ACC112 (cell line): Measurements from ENCODE around the gene GTPBP10.

Source experiments
- H2AFZ ChIP-seq: fragments of 200-600 bp; sonication (generic); one replicate; pipeline ENCODE4 v1.6.0; 2017; ENCODE audit warnings: antibody characterized with exemption, low read length; ENCODE audit not compliant: unreplicated experiment
- H3K27ac ChIP-seq: fragments of 200-600 bp; sonication (generic); 2 replicates; pipeline ENCODE4 v1.5.1; 2014; ENCODE audit warnings: low read depth, mild to moderate bottlenecking, antibody characterized with exemption, low read length, moderate library complexity
- H3K27me3 ChIP-seq: fragments of 200-600 bp; sonication (generic); 2 replicates; pipeline ENCODE4 v1.6.1; 2014; ENCODE audit warnings: mild to moderate bottlenecking, antibody characterized with exemption, low read length, moderate library complexity, mixed read lengths; ENCODE audit not compliant: insufficient read depth
- H3K36me3 ChIP-seq: fragments of 200-600 bp; sonication (generic); 2 replicates; pipeline ENCODE4 v1.6.1; 2016; ENCODE audit warnings: mild to moderate bottlenecking, antibody characterized with exemption, low read length, moderate library complexity, mixed read lengths; ENCODE audit not compliant: insufficient read depth
- H3K4me1 ChIP-seq: fragments of 200-600 bp; sonication (generic); one replicate; pipeline ENCODE4 v1.6.1; 2016; ENCODE audit warnings: low read length, mixed read lengths; ENCODE audit not compliant: insufficient read depth, unreplicated experiment, control insufficient read depth
- H3K4me3 ChIP-seq: fragments of 200-600 bp; sonication (generic); 2 replicates; pipeline ENCODE4 v1.5.1; 2014; ENCODE audit warnings: mild to moderate bottlenecking, low read depth, low read length
- H3K79me2 ChIP-seq: fragments of 200-600 bp; sonication (generic); one replicate; pipeline ENCODE4 v1.6.0; 2016; ENCODE audit warnings: low read length; ENCODE audit not compliant: control insufficient read depth, unreplicated experiment, insufficient read depth

The GTPBP10 gene

DNA sequence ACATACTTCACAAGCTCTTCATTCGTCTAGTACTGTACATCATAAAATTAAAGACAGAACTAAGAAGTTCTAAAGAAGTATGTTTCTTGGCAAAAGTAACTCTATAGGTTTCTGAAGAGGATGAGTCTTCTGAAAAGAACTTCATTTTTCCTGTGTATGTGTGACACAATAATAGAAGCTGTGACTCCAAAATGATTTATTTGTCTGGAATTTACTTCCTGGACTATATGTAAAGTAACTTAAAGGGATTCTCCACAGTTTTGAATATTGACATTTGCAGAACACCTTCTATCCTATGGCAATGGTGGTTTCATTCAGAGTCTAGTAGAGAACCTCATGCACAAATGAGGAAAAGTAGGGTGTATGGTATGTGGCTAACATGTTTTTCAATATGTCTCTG is 36.9 kb downstream of the GTPBP10 start:
- peaks cover 5% of the 10 kb centered on the region for H3K79me2 ChIP-seq
- peak overlapping the region; percentile 99 for H3K27ac ChIP-seq
- H3K4me3 ChIP-seq = peak overlapping the region; percentile 39
- no peak overlapping the region for H2AFZ ChIP-seq
- H3K27me3 ChIP-seq = no peaks in the 10 kb centered on the region
- H3K4me1 ChIP-seq = peaks cover 51% of the 10 kb centered on the region
- H3K36me3 ChIP-seq = peaks cover 39% of the 10 kb centered on the region

DNA sequence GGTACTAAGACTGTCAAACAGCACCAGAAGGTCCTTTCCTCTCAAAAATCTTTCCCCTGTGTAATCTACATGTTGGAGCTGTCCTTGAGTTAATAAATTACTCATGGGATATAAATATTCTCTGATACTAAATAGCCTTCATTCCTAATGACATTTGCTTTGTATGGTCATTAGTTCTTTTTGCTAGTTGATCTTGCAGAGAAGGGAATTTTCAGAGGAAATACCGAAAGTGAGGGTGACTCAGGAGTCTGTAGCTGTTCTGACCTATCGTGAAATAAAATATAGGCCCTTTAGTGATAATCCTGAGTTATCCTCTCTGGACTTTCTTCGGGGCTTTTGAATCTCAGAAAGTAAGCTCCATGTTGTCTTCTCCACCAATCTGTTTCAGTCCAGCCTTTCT is 37.3 kb downstream of the GTPBP10 start:
- H3K36me3 ChIP-seq = peaks cover 35% of the 10 kb centered on the region
- peaks cover 54% of the 10 kb centered on the region for H3K4me1 ChIP-seq
- H3K79me2 ChIP-seq = peaks cover 5% of the 10 kb centered on the region
- H3K27ac ChIP-seq = peak overlapping the region; percentile 99
- peak overlapping the region; percentile 39 for H3K4me3 ChIP-seq
- no peaks in the 10 kb centered on the region for H3K27me3 ChIP-seq
- H2AFZ ChIP-seq = peak overlapping the region; percentile 76

DNA sequence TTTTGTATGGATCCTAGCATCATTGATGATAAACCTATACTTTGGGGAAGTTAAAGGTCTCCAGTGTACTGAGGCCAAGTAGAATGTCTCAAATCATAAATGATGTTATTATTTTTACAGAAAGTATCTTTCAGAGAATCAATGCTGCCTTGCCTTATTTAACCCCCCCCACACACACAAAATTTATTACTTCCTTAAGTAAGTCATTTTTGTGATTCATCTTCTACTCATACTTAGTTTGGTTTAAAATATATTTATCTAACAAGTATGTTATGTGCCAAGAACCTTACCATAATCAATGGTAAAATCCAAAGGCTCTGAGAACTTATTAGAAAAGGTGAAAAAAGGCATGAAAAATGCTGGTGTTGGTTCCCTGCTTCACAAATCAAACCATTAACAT is 37.9 kb downstream of the GTPBP10 start:
- Histone ChIP-seq H3K36me3 (peaks cover 33% of the 10 kb centered on the region), H3K27me3 (no peaks in the 10 kb centered on the region), H3K79me2 (peaks cover 5% of the 10 kb centered on the region), H2AFZ (peak overlapping the region; percentile 76), H3K4me3 (peak overlapping the region; percentile 43), H3K27ac (peak overlapping the region; percentile 99), H3K4me1 (peaks cover 54% of the 10 kb centered on the region)

DNA sequence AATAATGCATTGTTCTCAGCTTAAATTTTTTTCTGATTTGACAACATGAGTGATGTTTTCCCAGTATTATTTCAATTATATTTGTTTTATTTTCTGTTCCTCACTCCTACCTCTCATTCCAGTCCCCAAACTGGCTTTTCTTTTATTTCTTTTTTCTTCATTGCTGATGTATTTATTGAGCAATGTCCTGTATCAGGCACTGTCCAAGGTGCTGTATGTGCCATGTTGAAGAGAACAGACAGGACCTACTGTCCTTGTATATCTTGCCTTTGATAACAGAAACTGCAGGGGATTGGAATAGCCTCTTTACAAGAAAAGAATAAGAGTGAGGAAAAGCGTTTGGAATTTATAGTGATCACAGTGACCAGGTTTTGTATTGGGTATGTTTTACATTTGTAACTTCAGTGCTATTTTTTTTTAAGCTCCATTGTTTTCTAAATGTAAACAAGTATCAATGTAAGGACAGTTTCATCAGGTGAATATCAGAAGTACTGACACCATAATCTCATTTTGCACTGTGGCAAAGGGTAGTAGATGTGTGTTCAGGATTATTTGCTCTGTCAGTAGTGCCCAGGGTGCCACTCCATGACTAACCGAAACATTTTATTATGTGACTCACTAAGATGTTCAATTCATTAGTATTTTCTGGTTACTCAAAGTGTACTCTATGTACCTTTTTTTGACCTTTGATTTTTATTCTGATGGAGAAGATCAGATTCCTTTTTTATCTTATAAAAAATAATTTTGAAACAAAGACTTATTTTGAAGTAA is 41.1 kb downstream of the GTPBP10 start:
- Histone ChIP-seq H3K36me3 (peaks cover 22% of the 10 kb centered on the region), H3K27ac (peak overlapping the region; percentile 1; the same call in 1 of the 2 replicates), H3K79me2 (no peaks in the 10 kb centered on the region), H3K4me1 (peaks cover 41% of the 10 kb centered on the region), H3K4me3 (peak overlapping the region; percentile 5; the same call in 1 of the 2 replicates), H2AFZ (no peak overlapping the region), H3K27me3 (no peaks in the 10 kb centered on the region)

DNA sequence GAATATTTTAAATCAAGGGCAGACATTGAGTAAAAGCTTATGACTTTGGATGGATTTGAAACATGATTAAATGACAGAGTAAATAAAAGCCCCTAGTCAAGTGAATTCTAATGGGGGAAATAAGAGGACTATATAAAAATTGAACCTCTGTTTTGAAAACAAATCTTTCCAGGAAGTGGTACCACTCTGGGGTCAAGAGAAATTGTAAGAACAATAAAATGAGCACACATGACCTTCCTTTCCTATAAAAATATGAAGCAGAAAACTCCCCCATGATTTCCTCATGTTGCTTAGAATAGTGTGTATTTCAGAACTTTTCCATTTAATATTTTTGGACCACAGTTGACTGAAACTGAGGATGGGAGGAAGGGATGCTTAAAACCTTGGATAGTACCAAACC is 44.4 kb downstream of the GTPBP10 start:
- H3K79me2 ChIP-seq = no peaks in the 10 kb centered on the region
- H3K36me3 ChIP-seq = peaks cover 28% of the 10 kb centered on the region
- H2AFZ ChIP-seq = no peak overlapping the region
- H3K4me1 ChIP-seq = peaks cover 14% of the 10 kb centered on the region
- no peak overlapping the region for H3K27ac ChIP-seq
- H3K4me3 ChIP-seq = no peak overlapping the region
- H3K27me3 ChIP-seq = no peaks in the 10 kb centered on the region

DNA sequence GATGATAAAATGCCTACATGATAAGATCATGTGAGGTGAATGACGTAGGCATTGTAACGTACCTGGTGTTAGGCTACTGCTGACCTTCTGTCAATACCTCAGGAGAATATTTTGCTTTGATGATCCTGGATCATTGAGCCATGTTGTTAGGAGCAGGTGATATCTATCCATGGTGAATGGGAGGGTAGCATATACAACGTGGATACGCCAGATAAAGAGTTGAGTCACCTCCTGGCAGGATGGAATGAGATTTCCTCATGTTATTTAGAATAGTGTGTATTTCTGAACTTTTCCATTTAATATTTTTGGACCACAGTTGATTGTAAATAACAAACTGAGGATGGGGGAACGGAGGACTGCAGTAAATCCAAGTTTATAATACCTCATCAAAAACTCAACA is 45.0 kb downstream of the GTPBP10 start:
- Histone ChIP-seq H3K27me3 (no peaks in the 10 kb centered on the region), H3K4me3 (no peak overlapping the region), H3K4me1 (peaks cover 14% of the 10 kb centered on the region), H2AFZ (no peak overlapping the region), H3K79me2 (no peaks in the 10 kb centered on the region), H3K36me3 (peaks cover 24% of the 10 kb centered on the region), H3K27ac (no peak overlapping the region)

DNA sequence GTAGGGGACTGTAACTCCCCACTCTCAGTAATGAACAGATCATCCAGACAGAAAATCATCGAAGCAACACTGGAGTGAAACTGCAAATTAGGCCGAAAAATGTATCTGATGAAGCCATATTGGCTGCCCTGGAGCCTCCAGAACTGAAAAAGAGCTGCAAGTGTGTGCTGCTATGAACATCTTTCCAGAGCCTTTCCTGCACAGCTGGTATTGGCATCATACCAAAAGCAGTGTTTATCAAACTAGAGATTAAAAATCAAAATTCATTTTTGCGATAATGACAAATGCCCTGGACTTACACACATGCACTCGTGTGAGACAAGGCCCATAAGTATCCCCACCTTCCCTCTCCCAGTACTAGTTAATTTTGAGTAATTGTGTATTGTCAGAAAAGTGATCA is 49.9 kb downstream of the GTPBP10 start:
- no peak overlapping the region for H2AFZ ChIP-seq
- H3K4me3 ChIP-seq = no peak overlapping the region
- peaks cover 19% of the 10 kb centered on the region for H3K36me3 ChIP-seq
- peaks cover 1% of the 10 kb centered on the region for H3K4me1 ChIP-seq
- no peak overlapping the region for H3K27ac ChIP-seq
- H3K27me3 ChIP-seq = no peaks in the 10 kb centered on the region
- no peaks in the 10 kb centered on the region for H3K79me2 ChIP-seq

DNA sequence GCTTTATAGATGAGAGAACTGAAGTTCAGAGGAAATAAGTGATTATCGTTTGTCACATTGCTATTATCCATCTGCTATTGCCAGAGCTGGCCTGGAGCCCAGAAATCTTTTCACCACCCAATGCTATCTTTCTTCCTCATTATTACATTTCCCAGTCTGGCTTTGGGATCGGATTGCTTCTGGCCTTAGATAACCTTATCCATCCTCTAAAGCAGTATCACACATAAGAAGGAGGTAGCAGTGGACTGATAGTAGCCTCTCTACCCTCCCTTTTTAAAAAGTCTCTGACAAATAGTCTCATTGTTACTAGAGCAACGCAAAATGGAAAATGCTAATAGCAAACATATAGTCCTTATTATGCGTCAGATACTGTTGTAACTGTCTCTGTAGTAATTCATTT is 55.5 kb downstream of the GTPBP10 start:
- Histone ChIP-seq H3K79me2 (peaks cover 27% of the 10 kb centered on the region), H3K36me3 (peaks cover 7% of the 10 kb centered on the region), H2AFZ (peak overlapping the region; percentile 78), H3K4me3 (peak overlapping the region; percentile 20; the same call in 1 of the 2 replicates), H3K27me3 (no peaks in the 10 kb centered on the region), H3K27ac (peak overlapping the region; percentile 99), H3K4me1 (peaks cover 23% of the 10 kb centered on the region)

DNA sequence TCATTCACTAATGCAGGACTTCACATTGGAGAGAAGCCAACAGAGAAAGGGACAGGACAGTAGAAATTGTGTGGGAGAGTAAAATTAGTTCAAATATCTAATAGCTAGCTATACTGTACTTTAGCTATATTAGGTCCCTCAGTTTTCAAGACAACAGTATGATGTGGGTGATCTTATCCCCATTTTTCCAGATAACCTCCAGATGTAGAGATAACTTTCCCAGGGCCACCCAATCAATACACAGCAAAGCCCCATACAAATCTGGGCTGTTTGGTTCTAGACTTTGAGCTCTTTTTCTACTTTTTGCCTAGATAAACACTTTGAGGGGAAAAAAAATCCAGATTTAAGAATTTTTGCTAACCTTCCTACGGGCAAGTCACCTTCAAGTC is 56.3 kb downstream of the GTPBP10 start:
- Histone ChIP-seq H3K36me3 (peaks cover 15% of the 10 kb centered on the region), H3K27ac (peak overlapping the region; percentile 99), H3K4me1 (peaks cover 23% of the 10 kb centered on the region), H3K27me3 (no peaks in the 10 kb centered on the region), H3K79me2 (peaks cover 35% of the 10 kb centered on the region), H2AFZ (peak overlapping the region; percentile 98), H3K4me3 (peak overlapping the region; percentile 93)

DNA sequence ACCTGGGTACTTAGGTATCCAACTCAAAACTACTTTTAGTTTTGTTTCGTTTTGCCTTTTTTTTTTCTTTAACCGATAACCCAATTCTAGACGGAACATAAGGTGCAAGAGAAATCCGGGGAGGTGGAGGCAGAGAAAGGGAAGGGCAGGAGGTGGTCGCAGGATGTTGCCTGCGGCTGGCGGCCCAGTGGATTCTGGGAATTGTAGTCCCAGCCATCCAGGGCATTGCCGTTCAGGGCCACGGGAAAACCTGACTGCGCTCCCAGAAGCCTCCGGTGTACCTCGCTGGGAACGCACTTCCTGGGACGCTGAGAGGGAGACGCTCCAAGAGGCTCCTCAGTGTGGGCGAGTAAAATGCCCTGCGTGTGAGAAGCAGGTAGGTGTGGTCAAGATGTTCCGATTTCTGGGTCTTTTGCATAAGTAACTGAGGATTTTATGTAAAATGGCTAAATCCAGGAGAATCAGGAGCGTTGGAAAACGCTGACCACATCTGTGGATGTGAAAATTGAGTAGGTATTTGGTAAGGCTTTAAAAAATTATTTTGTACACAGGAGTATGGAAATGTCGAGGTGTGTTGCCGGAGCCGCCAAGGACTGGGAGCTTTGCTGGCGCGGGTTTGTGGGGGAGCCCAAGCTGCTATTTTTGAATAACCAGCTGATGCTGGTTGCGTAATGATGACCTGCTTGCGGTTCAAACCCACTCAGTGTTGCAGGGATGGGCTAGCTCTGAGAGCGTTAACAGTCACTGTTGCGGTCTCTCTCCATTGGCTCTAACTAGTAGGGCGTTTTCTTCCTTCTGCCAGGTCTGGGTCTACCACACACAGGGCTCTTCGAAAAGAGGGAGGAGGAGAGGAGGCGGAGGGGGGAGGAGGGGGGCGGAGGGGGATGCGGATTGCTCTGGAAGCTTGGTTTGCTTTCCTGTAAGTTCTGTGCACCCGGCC is 56.9 kb downstream of the GTPBP10 start, which contains the start of gene CLDN12:
Gene CLDN12, plus strand, starts transcription at position 288 of the 940 bp plus-strand sequence. CDS start 9,216 bp downstream, outside the sequence.
- H2AFZ ChIP-seq = peak within 1 kb of the TSS; percentile 98
- H3K4me3 ChIP-seq = peak within 1 kb of the TSS; percentile 93
- peaks cover 23% of the 10 kb centered on the region for H3K4me1 ChIP-seq
- peak within 1 kb of the TSS; percentile 99 for H3K27ac ChIP-seq
- H3K36me3 ChIP-seq = peaks cover 16% of the 10 kb centered on the region
- H3K79me2 ChIP-seq = peaks cover 41% of the 10 kb centered on the region
- H3K27me3 ChIP-seq = no peaks in the 10 kb centered on the region
